Stimulated activated CD8-positive, alpha-beta memory T cell treated with anti-CD3 and anti-CD28 coated beads, Interleukin-4, amount 100 ng/mL, for 48 hours (primary cell): Measurements from ENCODE around the gene CISTR.

Source experiments
- DNase-seq: peaks from one replicate; pipeline ENCODE4 v3.0.0-alpha.2; 2020

The CISTR gene

GRCh38 chr12:53761306-53761705, 9.5 kb upstream of the CISTR start:
- no peak for DNase-seq

GRCh38 chr12:53759261-53759660, 7.5 kb upstream of the CISTR start:
- DNase-seq = no peak

- no peak for DNase-seq
Observed at GRCh38 chr12:53758730-53759103, 6.9 kb upstream of the CISTR start.

GRCh38 chr12:53758081-53758729, 6.4 kb upstream of the CISTR start:
- no peak for DNase-seq

GRCh38 chr12:53757101-53757770, 5.5 kb upstream of the CISTR start:
- peak; percentile 94 for DNase-seq

- no peak for DNase-seq
Observed at GRCh38 chr12:53756300-53757100, 4.7 kb upstream of the CISTR start.

GRCh38 chr12:53755893-53756292, 4.1 kb upstream of the CISTR start:
- DNase-seq = no peak

GRCh38 chr12:53755451-53755891, 3.7 kb upstream of the CISTR start:
- no peak for DNase-seq

- no peak for DNase-seq
Observed at GRCh38 chr12:53754633-53755264, 3.0 kb upstream of the CISTR start.

- DNase-seq = no peak
Observed at GRCh38 chr12:53754188-53754585, 2.4 kb upstream of the CISTR start.

- no peak for DNase-seq
Observed at GRCh38 chr12:53752621-53753020, 842 bp upstream of the CISTR start.

GRCh38 chr12:53752192-53752601, 418 bp upstream of the CISTR start:
- no peak for DNase-seq

GRCh38 chr12:53750812-53751335, 905 bp downstream of the CISTR start:
- peak; percentile 30 for DNase-seq

- DNase-seq = no peak
Observed at GRCh38 chr12:53749986-53750811, 1.6 kb downstream of the CISTR start.

- DNase-seq = no peak
Observed at GRCh38 chr12:53748072-53748840, 3.5 kb downstream of the CISTR start.

GRCh38 chr12:53747095-53747494, 4.7 kb downstream of the CISTR start:
- DNase-seq = no peak

- DNase-seq = peak; percentile 91
Observed at GRCh38 chr12:53746592-53747092, 5.1 kb downstream of the CISTR start.

GRCh38 chr12:53744751-53745150, 7.0 kb downstream of the CISTR start:
- no peak for DNase-seq

GRCh38 chr12:53744130-53744441, 7.7 kb downstream of the CISTR start:
- DNase-seq = no peak

GRCh38 chr12:53743266-53744129, 8.3 kb downstream of the CISTR start:
- DNase-seq = peak; percentile 74
